ENCODE data around the gene RGS9BP.

DNA sequence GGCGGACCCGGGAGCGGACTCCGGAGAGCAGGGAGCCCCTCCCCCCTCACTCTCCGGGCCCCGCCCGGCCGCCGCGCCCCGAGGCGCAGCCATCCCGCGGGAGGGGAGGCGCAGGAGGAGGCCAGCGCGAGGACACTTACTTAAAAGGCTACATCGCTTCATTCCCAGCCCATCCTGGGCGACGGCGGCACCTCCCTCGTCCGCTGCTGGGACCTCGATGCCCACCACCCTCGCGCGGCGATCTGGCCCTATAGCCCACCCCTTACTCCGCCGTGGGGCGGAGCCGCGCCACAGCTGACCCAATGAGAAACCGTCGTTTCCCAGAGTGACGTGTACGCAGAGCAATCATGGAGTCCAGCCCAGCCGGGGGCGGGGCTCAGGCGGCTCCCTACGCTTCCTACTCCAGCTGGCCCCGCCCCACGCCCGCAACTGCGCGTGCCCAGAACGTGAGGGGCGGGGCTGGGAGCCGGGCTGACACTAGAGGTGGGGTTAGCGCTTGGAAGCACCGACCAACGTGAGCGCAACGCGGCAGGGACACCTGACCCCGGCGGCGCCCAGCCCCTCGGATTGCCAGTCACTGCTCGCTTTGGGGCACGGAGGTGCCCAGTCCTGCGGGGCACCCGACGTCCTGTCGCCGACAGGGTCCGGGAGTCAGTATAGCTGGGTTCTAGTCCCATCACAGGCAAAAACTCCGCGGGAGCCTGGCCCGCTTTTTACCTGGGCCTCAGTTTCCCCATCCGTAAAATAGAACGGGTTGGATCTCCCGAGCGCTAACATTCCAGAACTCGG, 523 bp upstream of the RGS9BP start, which contains the start of gene ANKRD27:
- TF ChIP-seq, protein P1, sequence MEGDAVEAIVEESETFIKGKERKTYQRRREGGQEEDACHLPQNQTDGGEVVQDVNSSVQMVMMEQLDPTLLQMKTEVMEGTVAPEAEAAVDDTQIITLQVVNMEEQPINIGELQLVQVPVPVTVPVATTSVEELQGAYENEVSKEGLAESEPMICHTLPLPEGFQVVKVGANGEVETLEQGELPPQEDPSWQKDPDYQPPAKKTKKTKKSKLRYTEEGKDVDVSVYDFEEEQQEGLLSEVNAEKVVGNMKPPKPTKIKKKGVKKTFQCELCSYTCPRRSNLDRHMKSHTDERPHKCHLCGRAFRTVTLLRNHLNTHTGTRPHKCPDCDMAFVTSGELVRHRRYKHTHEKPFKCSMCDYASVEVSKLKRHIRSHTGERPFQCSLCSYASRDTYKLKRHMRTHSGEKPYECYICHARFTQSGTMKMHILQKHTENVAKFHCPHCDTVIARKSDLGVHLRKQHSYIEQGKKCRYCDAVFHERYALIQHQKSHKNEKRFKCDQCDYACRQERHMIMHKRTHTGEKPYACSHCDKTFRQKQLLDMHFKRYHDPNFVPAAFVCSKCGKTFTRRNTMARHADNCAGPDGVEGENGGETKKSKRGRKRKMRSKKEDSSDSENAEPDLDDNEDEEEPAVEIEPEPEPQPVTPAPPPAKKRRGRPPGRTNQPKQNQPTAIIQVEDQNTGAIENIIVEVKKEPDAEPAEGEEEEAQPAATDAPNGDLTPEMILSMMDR (IDR thresholded peaks at IDR 0.05; ENCODE audit: poor library complexity), result no peak
- no peak for TF ChIP-seq EZH2 (IDR thresholded peaks at IDR 0.05; ENCODE audit: borderline replicate concordance)
